DMS114 treated with DMSO at 0.1 percent for 48 hours (cell line): Measurements from ENCODE around the gene RIT2.

ENCODE experiments used
- DNase-seq: peaks from one replicate; lab custom pipeline; 2025; ENCODE audit not compliant: unreplicated experiment; lab: John Stamatoyannopoulos, UW

The RIT2 gene

GRCh38 chr18:43081396-43081795 lies 34.1 kb downstream of the RIT2 start:
- DNase-seq = no peak

- DNase-seq = no peak
Observed at GRCh38 chr18:43080671-43081070, 34.8 kb downstream of the RIT2 start.

GRCh38 chr18:43079422-43079821 lies 36.1 kb downstream of the RIT2 start:
- no peak for DNase-seq

- DNase-seq = no peak
Observed at GRCh38 chr18:43078478-43079092, 36.9 kb downstream of the RIT2 start.

- DNase-seq = no peak
Observed at GRCh38 chr18:43077510-43078308, 37.8 kb downstream of the RIT2 start.

- no peak for DNase-seq
Observed at GRCh38 chr18:43073771-43074170, 41.7 kb downstream of the RIT2 start.

GRCh38 chr18:43068781-43069180 lies 46.7 kb downstream of the RIT2 start:
- DNase-seq = no peak

GRCh38 chr18:43067570-43067969 lies 47.9 kb downstream of the RIT2 start:
- DNase-seq = no peak

- DNase-seq = no peak
Observed at GRCh38 chr18:43061816-43062215, 53.7 kb downstream of the RIT2 start.

- no peak for DNase-seq
Observed at GRCh38 chr18:43061318-43061717, 54.2 kb downstream of the RIT2 start.

- no peak for DNase-seq
Observed at GRCh38 chr18:43060020-43060419, 55.5 kb downstream of the RIT2 start.

GRCh38 chr18:43054815-43055519 lies 60.5 kb downstream of the RIT2 start:
- DNase-seq = no peak

GRCh38 chr18:43049021-43049420 lies 66.5 kb downstream of the RIT2 start:
- no peak for DNase-seq

GRCh38 chr18:43046322-43046721 lies 69.2 kb downstream of the RIT2 start:
- DNase-seq = no peak

GRCh38 chr18:43043626-43044025 lies 71.9 kb downstream of the RIT2 start:
- no peak for DNase-seq

- DNase-seq = no peak
Observed at GRCh38 chr18:43040281-43040680, 75.2 kb downstream of the RIT2 start.

GRCh38 chr18:43034683-43035500 lies 80.6 kb downstream of the RIT2 start:
- DNase-seq = no peak

GRCh38 chr18:43031169-43031568 lies 84.3 kb downstream of the RIT2 start:
- DNase-seq = no peak

GRCh38 chr18:43029414-43029813 lies 86.1 kb downstream of the RIT2 start:
- DNase-seq = no peak

- DNase-seq = no peak
Observed at GRCh38 chr18:43022874-43023273, 92.6 kb downstream of the RIT2 start.

- no peak for DNase-seq
Observed at GRCh38 chr18:43017622-43018021, 97.9 kb downstream of the RIT2 start.
